ENCODE data around the gene ALDOA.

Gene ALDOA

DNA sequence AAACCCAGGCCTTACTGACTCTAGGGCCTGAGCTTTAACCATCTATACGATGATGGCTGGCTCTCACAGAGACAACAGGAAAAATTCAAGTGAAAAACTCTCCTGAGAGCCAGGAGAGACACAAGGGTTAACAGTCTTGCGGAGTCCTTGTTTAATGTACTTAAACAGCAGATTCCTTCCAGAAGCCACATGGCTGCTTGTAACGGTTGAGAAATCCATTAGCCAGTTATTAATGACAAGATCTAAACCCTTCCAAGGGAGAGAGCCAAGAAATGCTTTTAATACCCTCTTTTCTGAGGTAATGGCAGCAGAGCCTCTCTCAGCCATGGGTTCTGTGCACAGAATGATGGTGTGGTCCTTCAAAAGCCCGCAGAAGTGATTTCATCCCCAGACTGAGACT lies 5.2 kb upstream of the ALDOA start:
- no peak for TF ChIP-seq CTCF (IDR thresholded peaks at IDR 0.05; ENCODE audit: insufficient read depth, low read length, missing control alignments)
- POLR2A ChIA-PET: no interaction called here
- no peak overlapping the region for H3K4me3 ChIP-seq (ENCODE audit: low read depth, low read length)
- DNase-seq (ENCODE audit: low read depth, low spot score): no peak
- CTCF ChIA-PET: no interaction called here

DNA sequence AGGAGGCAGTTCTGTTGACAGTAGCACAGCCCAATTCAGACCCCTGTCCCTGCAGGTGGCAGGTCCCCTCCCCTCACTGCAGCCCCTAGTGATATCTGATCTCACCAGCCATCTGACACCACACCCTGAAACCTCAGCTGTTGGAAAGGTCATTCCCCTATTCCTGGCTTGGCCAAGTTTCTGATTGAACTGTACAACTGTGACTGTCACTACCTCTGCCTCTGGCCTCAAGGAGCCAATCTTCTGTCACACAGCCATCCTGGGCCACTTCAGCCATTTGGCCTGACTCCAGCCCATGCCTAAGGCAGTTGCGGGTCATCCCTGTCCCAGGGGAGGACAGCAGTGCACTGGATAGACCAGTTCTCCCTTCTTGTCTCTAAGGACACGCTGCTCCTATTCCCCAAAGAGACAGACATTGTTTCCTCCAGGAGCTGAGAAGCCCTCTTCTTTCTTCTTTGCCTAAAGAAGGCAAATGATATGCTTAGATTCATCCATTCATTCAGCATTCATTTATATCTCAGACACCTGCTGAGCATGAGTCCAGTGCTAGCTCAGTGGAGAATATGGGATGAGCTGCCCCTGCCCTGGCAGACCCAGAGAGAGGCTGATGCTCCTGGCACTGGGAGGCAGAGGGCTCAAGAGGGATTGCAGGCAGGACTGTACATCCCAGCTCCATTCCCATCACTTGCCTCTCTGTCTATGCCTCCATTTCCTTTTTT lies 4.6 kb upstream of the ALDOA start:
- no peak for DNase-seq (ENCODE audit: low read depth, low spot score)
- CTCF ChIA-PET: no interaction called here
- H3K4me3 ChIP-seq (ENCODE audit: low read depth, low read length): no peak overlapping the region
- POLR2A ChIA-PET: interaction anchor here (0.6 kb wide), 2 partner anchors 8 to 606 kb away, joined by 3 read pairs; a partner anchor contains a TSS
- TF ChIP-seq CTCF (IDR thresholded peaks at IDR 0.05; ENCODE audit: insufficient read depth, low read length, missing control alignments): no peak

- POLR2A ChIA-PET: interaction anchor here (1.2 kb wide), 1 partner anchor 28 kb away, joined by 3 read pairs; the partner anchor contains the start of gene TBX6
- CTCF ChIA-PET: interaction anchor here (1.5 kb wide), 1 partner anchor 8 kb away, joined by 9 read pairs; no protein-coding TSS in a partner anchor
Measured at GRCh38 chr16:30063278-30063892, 2.2 kb upstream of the ALDOA start.

DNA sequence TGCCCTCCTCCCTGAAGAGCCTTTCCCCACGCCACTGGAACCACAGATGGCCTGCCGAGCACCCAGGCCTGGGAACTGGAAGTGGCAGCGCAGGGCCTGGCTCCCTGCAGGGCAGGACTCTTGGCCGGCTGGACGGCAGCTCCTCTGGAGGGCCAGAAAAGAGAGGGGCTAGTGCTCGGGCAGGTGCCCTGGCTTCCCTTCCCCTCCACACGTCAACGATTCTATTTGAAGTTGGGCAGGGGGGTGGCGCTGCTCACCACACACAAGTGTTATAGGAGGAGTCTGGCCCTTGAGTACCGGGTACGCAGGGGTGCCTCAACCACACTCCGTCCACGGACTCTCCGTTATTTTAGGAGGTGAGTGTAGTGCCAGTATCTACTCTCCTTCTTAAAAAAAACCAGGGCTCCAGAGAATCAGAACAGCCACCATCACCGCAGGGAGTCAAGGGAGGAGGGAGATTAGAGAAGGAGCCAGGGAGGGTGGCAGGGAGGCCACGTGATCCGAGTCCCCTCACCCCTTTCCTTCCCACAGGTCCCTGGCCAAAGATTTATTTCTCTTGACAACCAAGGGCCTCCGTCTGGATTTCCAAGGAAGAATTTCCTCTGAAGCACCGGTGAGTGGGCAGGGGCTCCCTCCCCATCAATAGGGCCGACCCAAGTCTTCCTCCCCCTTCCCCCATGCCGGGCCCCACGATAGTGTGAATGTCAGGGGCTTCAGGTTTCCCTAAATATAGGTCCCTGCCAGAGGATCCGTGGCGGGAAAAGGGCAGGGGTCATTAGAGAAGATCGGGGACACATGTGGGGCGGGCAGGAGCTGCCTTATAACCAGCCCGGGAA lies 1.4 kb upstream of the ALDOA start:
- peak; percentile 23 for TF ChIP-seq CTCF (IDR thresholded peaks at IDR 0.05; ENCODE audit: insufficient read depth, low read length, missing control alignments)
- CTCF ChIA-PET: interaction anchor here (1.5 to 2.5 kb wide), 2 partner anchors 9 to 10 kb away, joined by 9 to 17 read pairs; a partner anchor contains a TSS
- DNase-seq (ENCODE audit: low read depth, low spot score): no peak

More at GRCh38 chr16:30063278-30063892, 2.2 kb upstream of the ALDOA start:
- H3K4me3 ChIP-seq (ENCODE audit: low read depth, low read length): peak overlapping the region; percentile 69
- no peak for TF ChIP-seq CTCF (IDR thresholded peaks at IDR 0.05; ENCODE audit: insufficient read depth, low read length, missing control alignments)
- DNase-seq (ENCODE audit: low read depth, low spot score): no peak

DNA sequence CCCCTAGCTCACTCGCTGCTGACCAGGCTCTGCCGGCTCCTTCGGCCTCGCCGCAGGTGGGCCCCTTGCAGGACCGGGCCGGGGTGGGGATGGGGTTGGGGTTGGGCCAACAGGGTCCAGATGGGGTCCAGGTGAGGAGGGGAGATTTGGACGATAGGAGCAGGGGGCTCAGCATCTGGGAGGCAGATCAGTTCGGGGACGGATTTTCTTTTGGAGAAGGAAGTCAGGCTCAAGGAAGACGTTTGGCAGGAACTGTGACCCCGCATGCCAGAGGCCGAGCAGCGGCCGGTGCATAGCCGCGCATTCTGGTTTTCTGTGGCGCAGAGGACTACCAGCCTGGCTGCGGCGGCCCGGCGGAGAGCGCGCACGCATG lies 845 bp upstream of the ALDOA start:
- DNase-seq (ENCODE audit: low read depth, low spot score): no peak
- H3K4me3 ChIP-seq (ENCODE audit: low read depth, low read length): peak overlapping the region; percentile 69
- POLR2A ChIA-PET: interaction anchor here (1.0 to 3.5 kb wide), 10 partner anchors 7 to 306 kb away, joined by 3 to 66 read pairs (median 6); partner anchors contain the start of genes PPP4C and TBX6
- TF ChIP-seq CTCF (IDR thresholded peaks at IDR 0.05; ENCODE audit: insufficient read depth, low read length, missing control alignments): no peak
- CTCF ChIA-PET: interaction anchor here (2.5 to 2.8 kb wide), 2 partner anchors 11 to 12 kb away, joined by 9 to 17 read pairs; a partner anchor contains a TSS

More for the DNA sequence above, 1.4 kb upstream of the ALDOA start:
- POLR2A ChIA-PET: interaction anchor here (1.2 to 3.0 kb wide), 2 partner anchors 11 to 27 kb away, joined by 3 to 36 read pairs; partner anchors contain the start of gene TBX6
- peak overlapping the region; percentile 69 for H3K4me3 ChIP-seq (ENCODE audit: low read depth, low read length)

Measured in AG04449 (cell line).